ENCODE data around the gene CENPL. TPM values are rescaled to one million over a fixed set of nuclear protein-coding genes. Genes with fewer than 3 reads are reported as not detected.

The CENPL gene
- total and polyA plus RNA-seq, 2 of the 8 experiments (the other 6 are each of a cell fraction or from before 2014, with no cell fraction given) = 6.6 to 16.0 TPM

GRCh38 chr1:173868266-173869020 is 43.8 kb upstream of the CENPL start, which contains the start of gene ZBTB37 (continued):
- TF ChIP-seq USF2 (IDR thresholded peaks at IDR 0.05; ENCODE audit: low read length) (no peak; the same call in 1 of the 2 replicates), CBX8 (IDR thresholded peaks at IDR 0.05; ENCODE audit: borderline replicate concordance, low read depth, low read length) (no peak), GTF2F1 (IDR thresholded peaks at IDR 0.05; ENCODE audit: borderline replicate concordance, low read depth, low read length) (no peak; the same call in 1 of the 2 replicates), NANOG (IDR thresholded peaks at IDR 0.05; ENCODE audit: insufficient read depth, low read depth, low read length, poor library complexity, severe bottlenecking) (no peak), ATF2 (IDR thresholded peaks at IDR 0.05; ENCODE audit: low read length) (no peak), BRCA1 (IDR thresholded peaks at IDR 0.05; ENCODE audit: low read depth, low read length) (no peak; the same call in 1 of the 2 replicates), SIN3A (conservative IDR thresholded peaks at IDR 0.05 in 1 of 2, IDR thresholded peaks at IDR 0.05 in 1 of 2; ENCODE audit: low read depth in 1 of 2, low read length in 2 of 2) (peak in 1 of 2 experiments; percentile 25; a peak in 1 of 4 replicates), FOSL1 (IDR thresholded peaks at IDR 0.05; ENCODE audit: insufficient read depth, low read depth, low read length) (no peak), KDM5A (IDR thresholded peaks at IDR 0.05; ENCODE audit: low read length) (no peak), SUZ12 (IDR thresholded peaks at IDR 0.05; ENCODE audit: low read length) (no peak), RBBP5 (IDR thresholded peaks at IDR 0.05; ENCODE audit: borderline replicate concordance, low read depth, low read length) (no peak; the same call in 1 of the 2 replicates), KDM4A (IDR thresholded peaks at IDR 0.05; ENCODE audit: low read depth, low read length, severe bottlenecking) (peak; percentile 17), MAFK (IDR thresholded peaks at IDR 0.05; ENCODE audit: low read depth, low read length) (no peak), CBX5 (IDR thresholded peaks at IDR 0.05; ENCODE audit: low read depth, low read length) (no peak), SP4 (IDR thresholded peaks at IDR 0.05; ENCODE audit: low read length) (peak; percentile 28; the same call in 1 of the 2 replicates), TBP (IDR thresholded peaks at IDR 0.05; ENCODE audit: low read depth, low read length) (no peak), RXRA (IDR thresholded peaks at IDR 0.05; ENCODE audit: insufficient read depth, low read depth, low read length) (no peak), CTBP2 (IDR thresholded peaks at IDR 0.05; ENCODE audit: borderline replicate concordance, insufficient read depth, insufficient read length, low read length) (no peak), POLR2AphosphoS5 (IDR thresholded peaks at IDR 0.05; ENCODE audit: low read depth, low read length) (peak; percentile 22; the same call in 1 of the 2 replicates), JUN (IDR thresholded peaks at IDR 0.05; ENCODE audit: low read depth, low read length) (no peak), JUND (IDR thresholded peaks at IDR 0.05; ENCODE audit: low read length) (no peak)
